MM.1S (cell line): ENCODE data around the gene ACSL4.

Experiments used
- CTCF ChIP-seq: fragments of 300-600 bp; sonication (generic); IDR thresholded peaks from 2 replicates; pipeline ENCODE4 v1.5.1; 2016; ENCODE audit warnings: antibody characterized with exemption, low read length, mixed read lengths
- EZH2 ChIP-seq: fragments of 300-600 bp; sonication (generic); optimal IDR thresholded peaks from 2 replicates; pipeline ENCODE3; 2017; ENCODE audit warnings: low read depth, mild to moderate bottlenecking, antibody characterized with exemption, low read length, mixed read lengths
- EZH2phosphoT487 ChIP-seq: fragments of 300-600 bp; sonication (generic); IDR thresholded peaks from 2 replicates; pipeline ENCODE4 v1.6.1; 2018; ENCODE audit warnings: antibody characterized with exemption, low read length

- TF ChIP-seq EZH2 (no peak), CTCF (no peak), EZH2phosphoT487 (no peak)
Observed at GRCh38 chrX:109696146-109696740, 36.8 kb downstream of the ACSL4 start.
